ENCODE measurements around the gene TRMT112. TPM values are rescaled to one million over a fixed set of nuclear protein-coding genes. Genes with fewer than 3 reads are reported as not detected.
A peak's percentile ranks its signal among the peaks of the same experiment; 100 is the strongest.

TRMT112 gene
- total RNA-seq, 3 donors from 2014 or later, result 206 to 266 (median 262) TPM

- peaks cover 20 to 23% of the 10 kb centered on the region in 2 donors for H3K4me1 ChIP-seq
- peaks cover 3 to 18% of the 10 kb centered on the region in 2 donors for H3K27me3 ChIP-seq
Observed at GRCh38 chr11:64303109-64304031, 14.0 kb downstream of the TRMT112 start.

DNA sequence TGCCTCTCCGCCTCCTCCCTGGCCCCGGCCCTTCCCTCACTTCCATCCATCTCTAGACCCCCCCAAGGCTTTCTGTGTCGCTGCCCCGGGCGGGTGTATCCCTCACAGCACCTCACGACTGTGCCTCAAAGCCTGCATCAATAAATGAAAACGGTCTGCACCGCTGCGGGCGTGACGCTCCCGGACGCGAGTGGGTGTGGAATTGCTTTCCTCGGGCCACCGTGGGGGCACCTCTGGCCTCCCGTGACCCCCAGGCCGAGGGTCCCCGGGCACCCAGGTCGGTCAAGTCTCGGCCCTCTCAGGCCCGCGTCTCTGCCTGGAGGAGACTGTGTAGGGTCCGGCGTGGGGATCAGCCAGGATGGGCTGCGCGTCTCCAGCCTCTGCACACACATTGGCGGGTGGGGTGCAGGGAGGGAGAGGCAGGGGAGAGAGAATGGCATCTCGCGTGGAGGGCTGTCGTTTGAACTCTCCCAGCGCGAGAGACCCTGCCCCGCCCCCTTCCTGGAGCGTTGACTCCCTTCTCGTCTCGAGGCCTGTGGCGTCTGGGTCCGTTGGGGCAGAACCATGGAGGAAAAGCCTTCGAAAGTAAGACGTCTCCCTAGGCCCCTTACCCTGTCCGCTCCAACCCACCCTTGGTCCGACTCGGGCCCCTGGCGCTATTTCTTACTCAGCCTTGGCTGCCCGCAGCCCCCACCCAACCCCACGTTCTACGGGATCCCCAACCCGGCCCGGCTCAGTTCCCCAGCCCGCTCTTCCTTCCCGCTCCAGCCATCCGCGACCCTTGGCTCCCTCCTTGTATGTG is 17.3 kb downstream of the TRMT112 start, which contains the start of gene CATSPERZ:
TSS of gene CATSPERZ (plus strand) at position 512 of the 802 bp plus-strand sequence. CDS start at position 565, 53 bp downstream.
- Histone ChIP-seq H3K4me1 (peaks cover 13 to 15% of the 10 kb centered on the region in 2 donors), H3K36me3 (no peaks in the 10 kb centered on the region), H3K9me3 (no peaks in the 10 kb centered on the region), H3K4me3 (peak within 1 kb of the TSS; percentile 36 to 69 (median 47)), H3K27ac (no peak within 1 kb of the TSS), H3K27me3 (peaks cover 3 to 40% of the 10 kb centered on the region in 2 donors)
- intact Hi-C loops (cut with DNase I; ENCODE audit: low total_unique reads), result no loop called here
- TF ChIP-seq CTCF (IDR thresholded peaks at IDR 0.05), result no peak
- TF ChIP-seq POLR2A (IDR thresholded peaks at IDR 0.05), result no peak
- TF ChIP-seq POLR2AphosphoS5 (IDR thresholded peaks at IDR 0.05), result no peak
- no peak for DNase-seq (ENCODE audit: low spot score in 2 of 2)

More at GRCh38 chr11:64303109-64304031, 14.0 kb downstream of the TRMT112 start:
- Histone ChIP-seq H3K36me3 (no peaks in the 10 kb centered on the region), H3K27ac (peak overlapping the region; percentile 89 to 90), H3K4me3 (no peak overlapping the region), H3K9me3 (no peaks in the 10 kb centered on the region)
- TF ChIP-seq CTCF (IDR thresholded peaks at IDR 0.05), result no peak
- TF ChIP-seq POLR2A (IDR thresholded peaks at IDR 0.05), result no peak
- TF ChIP-seq POLR2AphosphoS5 (IDR thresholded peaks at IDR 0.05), result no peak
- DNase-seq (ENCODE audit: low spot score in 2 of 2), result no peak
- intact Hi-C loops (cut with DNase I; ENCODE audit: low total_unique reads), result no loop called here

DNA sequence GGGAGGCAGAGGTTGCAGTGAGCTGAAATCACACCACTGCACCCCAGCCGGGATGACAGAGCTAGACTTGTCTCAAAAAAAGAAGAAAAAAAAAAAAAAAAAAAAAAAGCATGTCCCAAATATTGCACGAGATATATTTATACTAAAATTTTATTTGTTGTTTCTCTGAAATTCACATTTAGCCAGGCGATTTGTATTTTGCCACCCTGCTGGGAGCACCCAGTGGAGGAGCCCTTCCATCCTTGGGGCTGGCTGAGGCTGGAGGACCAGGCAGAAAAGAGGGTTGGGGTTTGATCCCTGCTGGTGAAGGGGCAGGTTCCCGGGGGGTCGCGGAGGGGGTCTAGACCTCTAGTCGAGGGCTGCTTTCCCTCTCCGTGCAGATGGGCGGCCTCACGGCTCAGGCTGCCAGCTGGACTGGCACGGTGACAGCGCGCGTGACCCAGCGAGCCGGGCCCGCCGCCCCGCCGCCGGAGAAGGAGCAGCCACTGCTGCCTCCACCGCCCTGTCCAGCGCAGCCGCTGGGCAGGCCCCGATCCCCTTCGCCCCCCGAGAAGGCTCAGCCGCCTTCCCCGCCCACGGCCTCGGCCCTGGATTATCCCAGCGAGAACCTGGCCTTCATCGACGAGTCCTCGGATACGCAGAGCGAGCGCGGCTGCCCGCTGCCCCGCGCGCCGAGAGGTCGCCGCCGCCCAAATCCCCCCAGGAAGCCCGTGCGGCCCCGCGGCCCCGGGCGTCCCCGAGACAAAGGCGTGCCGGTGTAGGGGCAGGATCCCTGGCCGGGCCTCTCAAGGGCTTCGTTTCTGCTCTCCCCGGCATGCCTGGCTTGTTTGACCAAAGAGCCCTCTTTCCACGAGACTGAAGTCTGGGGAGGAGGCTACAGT is 18.2 kb downstream of the TRMT112 start:
- peaks cover 3 to 40% of the 10 kb centered on the region in 2 donors for H3K27me3 ChIP-seq
- intact Hi-C loops (cut with DNase I; ENCODE audit: low total_unique reads), result no loop called here
- H3K4me1 ChIP-seq, result peaks cover 13 to 15% of the 10 kb centered on the region in 2 donors
- H3K27ac ChIP-seq, result no peak overlapping the region
- TF ChIP-seq POLR2A (IDR thresholded peaks at IDR 0.05) (no peak), POLR2AphosphoS5 (IDR thresholded peaks at IDR 0.05) (no peak), CTCF (IDR thresholded peaks at IDR 0.05) (no peak)
- no peaks in the 10 kb centered on the region for H3K36me3 ChIP-seq
- H3K9me3 ChIP-seq, result no peaks in the 10 kb centered on the region
- H3K4me3 ChIP-seq, result peak overlapping the region; percentile 36 to 69 (median 47)
- DNase-seq (ENCODE audit: low spot score in 2 of 2), result peak; percentile 39 to 67

DNA sequence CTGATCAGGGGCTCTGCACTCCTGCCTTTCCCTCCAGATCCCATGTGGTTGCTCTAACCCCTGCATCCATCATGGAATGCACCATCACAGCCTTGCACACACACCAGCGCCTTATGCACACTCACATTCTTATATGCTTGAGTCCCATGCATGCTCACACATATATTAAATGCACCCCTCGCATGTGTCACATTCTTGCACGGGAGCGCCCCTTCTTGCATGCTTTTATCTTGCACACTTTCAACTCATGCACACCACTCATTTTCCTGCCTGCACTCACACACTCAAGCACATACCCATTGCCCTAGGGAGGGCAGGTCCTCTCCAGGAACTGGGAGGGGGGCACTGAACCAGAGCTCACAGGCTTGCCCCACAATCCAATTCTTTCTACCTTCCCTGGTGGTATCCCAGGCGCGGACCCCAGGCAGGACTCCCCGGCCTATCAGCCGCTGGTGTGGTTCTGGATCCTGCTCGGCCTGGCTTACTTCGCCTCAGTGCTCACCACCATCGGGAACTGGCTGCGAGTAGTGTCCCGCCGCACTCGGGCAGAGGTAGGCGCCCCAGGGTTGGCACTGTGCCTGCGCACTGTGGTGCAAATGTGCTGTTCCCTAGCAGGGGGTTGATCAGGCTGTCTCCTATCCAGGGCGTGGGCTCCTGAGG is 19.5 kb downstream of the TRMT112 start:
- H3K27me3 ChIP-seq, result peaks cover 3 to 45% of the 10 kb centered on the region in 2 donors
- TF ChIP-seq POLR2A (IDR thresholded peaks at IDR 0.05) (no peak), CTCF (IDR thresholded peaks at IDR 0.05) (no peak), POLR2AphosphoS5 (IDR thresholded peaks at IDR 0.05) (no peak)
- intact Hi-C loops (cut with DNase I; ENCODE audit: low total_unique reads), result no loop called here
- no peak for DNase-seq (ENCODE audit: low spot score in 2 of 2)
- H3K4me1 ChIP-seq, result peaks cover 13 to 15% of the 10 kb centered on the region in 2 donors
- H3K9me3 ChIP-seq, result no peaks in the 10 kb centered on the region
- H3K4me3 ChIP-seq, result no peak overlapping the region
- H3K36me3 ChIP-seq, result no peaks in the 10 kb centered on the region
- no peak overlapping the region for H3K27ac ChIP-seq
